ENCODE measurements around the gene LRRC46.

Gene LRRC46, protein sequence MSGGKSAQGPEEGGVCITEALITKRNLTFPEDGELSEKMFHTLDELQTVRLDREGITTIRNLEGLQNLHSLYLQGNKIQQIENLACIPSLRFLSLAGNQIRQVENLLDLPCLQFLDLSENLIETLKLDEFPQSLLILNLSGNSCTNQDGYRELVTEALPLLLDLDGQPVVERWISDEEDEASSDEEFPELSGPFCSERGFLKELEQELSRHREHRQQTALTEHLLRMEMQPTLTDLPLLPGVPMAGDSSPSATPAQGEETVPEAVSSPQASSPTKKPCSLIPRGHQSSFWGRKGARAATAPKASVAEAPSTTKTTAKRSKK

DNA sequence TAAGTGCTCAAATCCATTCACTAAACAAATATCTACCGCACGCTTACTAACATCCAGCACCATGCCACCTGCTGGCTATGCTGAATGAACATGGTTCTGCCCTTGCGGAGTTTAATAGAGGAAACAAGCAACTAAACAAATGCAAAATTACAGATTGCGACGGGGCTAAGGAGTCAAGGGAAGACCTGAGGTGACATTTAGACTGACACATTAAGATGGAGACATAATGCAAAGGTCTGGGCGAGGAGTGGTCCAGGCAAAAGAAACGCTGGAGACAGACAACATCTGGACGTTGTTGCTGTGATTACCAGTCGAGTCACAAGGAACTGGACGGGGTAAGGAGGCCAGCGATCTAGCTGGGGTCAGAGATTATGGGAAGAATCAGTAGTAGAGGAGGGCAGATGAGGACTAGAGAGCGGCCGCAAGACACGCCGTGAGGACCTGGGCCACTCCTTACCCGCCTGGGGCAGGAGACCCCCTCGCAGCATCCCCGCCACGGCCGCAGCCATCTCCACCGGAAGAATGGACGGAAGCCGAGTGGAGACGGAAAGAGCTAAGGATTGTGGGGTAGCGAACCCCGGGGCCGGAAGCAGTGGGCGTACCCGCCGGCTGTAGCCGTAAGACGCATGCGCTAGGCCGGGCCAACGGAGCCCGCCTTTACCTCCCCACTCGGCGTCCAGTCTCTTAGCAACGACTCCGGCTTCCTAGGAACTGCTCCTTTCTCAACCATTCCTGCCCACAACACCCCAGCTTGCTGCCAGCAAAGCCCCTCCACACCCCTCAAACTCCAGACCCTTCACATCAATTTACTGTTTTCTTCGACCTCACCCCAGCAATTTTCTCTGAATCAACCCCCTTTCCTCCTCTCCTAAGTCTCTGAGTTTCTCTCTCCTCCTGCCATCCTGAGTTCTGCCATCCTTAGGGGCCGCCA is at the start of gene LRRC46, which contains the start of gene MRPL10:
Gene LRRC46, plus strand, starts transcription at position 668 of the 931 bp plus-strand sequence. CDS start 320 bp downstream, outside the sequence.
Gene MRPL10, minus strand, starts transcription at position 539 of the 931 bp plus-strand sequence. Its CDS starts 30 bp downstream, at position 509.
- peak; percentile 91 for DNase-seq

GRCh38 chr17:47785538-47786123 is 45.8 kb upstream of the LRRC46 start:
- DNase-seq: no peak

GRCh38 chr17:47789611-47790561 is 41.6 kb upstream of the LRRC46 start:
- DNase-seq: peak; percentile 41

GRCh38 chr17:47791025-47791424 is 40.4 kb upstream of the LRRC46 start:
- DNase-seq: no peak

- DNase-seq: no peak
These were observed 39.0 kb upstream of the LRRC46 start for GRCh38 chr17:47792457-47792856.

DNA sequence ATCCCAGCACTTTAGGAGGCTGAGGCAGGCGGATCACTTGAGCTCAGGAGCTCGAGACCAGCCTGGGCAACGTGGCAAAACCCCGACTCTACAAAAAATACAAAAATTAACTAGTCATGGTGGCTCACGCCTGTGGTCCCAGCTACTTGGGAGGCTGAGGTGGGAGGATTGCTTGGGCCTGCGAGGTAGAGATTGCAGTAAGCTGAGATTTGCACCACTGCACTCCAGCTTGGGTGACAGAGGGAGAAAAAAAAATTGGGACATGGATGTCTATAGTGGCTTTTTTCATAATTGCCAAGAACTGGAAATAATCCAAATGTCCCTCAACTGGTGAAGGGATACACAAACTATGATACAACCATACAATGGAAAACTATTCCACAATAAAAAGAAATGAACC is 38.5 kb upstream of the LRRC46 start:
- DNase-seq: no peak

DNA sequence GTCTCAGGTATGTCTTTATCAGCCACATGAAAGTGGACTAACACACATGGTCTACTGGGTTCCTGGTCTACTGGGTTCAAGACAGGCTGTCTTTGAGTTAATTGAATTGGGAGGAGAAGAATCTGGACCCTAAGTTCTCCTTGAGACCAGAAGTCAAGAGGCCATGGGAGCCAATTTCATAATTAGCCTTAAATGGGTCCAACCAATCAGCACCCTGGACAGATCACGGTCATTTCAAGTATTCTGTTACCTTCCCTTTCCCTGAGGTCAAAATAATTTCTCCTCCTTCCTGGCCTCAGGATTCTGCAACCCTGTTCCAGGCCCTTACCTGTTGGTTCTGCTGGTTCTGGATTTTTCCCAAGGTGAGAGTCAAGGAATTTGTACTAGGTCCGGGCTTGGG is 33.7 kb upstream of the LRRC46 start:
- DNase-seq: no peak

GRCh38 chr17:47800686-47801085 is 30.8 kb upstream of the LRRC46 start:
- no peak for DNase-seq

- no peak for DNase-seq
These were observed 30.2 kb upstream of the LRRC46 start for GRCh38 chr17:47801176-47801765.

DNA sequence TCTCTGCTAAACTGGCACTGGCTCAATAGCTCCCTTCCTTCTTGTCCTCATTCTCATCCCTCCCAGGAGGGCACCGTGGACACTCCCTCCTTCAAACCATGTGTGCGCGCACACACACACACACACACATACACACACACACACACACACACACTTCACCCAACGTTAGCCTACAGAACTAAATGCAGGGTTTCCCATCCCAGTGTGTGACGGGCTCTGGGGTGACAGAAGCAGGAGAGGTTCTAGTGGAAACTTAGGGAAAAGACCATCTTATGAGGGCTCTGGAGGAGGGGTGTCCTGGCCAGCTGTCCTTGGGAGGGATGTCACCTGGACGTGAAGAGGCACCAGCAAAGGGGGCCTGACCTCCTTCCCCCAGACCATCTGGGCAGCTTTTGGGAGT is 29.6 kb upstream of the LRRC46 start:
- DNase-seq: no peak

DNA sequence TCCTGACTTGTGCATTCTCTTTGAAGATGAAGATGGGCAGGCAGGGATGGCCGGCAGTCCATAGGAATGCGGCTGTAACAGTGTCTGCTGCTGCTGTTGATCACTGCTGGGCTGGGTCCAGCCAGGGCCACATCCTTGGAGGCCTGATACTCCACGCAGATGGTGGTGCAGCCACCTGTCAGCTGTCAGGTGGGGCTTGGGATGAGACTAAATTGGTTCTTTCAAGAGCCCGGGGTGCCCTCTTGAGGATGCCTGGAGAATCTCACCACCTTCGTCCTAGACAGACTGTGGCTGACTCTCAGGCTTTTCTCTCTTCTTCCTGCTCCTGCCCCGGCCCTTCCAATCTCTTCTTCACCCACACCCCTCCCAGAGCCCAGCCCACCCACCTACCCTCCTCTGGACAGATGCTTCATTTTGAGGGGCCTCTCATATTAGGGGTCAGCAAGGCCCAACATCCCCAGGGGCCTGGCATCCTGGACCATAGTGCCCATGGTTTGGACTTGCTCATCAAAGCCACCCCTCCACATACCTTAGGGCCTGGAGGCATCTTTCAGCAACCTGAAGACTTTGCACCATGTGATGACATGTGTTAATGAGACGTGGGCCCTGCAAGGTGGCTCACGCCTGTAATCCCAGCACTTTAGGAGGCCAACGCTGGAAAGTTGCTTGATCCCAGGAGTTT is 29.0 kb upstream of the LRRC46 start:
- peak; percentile 62 for DNase-seq

DNA sequence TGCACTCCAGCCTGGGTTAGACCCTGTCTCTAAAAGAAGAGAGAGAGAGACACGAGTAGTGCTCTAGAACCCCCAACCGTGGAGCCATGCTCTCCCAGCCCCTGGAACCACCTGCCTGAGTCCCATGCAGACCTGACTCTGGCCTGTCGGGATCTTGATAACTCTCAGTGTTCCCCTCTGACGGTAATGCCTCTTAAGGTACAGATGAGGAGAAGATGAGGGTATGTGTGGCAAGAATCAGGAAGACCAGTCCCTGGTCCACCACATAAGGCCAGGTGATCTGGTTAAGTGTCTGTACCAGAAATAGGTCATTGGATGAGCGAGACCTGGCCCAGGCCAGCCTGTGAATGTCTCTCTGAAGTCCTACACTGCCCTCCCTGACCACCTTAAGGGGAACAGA is 28.3 kb upstream of the LRRC46 start:
- no peak for DNase-seq

DNA sequence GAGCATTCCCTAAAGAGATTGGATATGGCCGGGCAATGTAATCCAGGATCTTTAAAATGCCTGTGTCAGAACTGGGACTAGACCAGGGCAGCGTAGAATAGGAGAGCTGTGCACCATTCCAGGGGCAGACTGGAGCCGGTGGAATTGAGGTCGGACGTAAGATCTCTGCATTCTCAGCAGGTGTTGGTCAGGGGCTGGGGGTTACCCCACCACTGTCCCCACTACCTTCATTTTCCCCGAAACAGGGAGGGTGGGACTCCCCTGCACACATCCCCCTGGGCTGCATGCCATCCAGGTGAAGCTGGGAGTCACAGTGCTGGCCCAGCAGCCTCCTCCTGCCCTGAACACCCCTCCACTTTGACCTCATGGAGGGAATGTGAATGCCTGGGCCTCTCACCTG is 27.7 kb upstream of the LRRC46 start:
- no peak for DNase-seq

GRCh38 chr17:47804461-47804860 is 27.0 kb upstream of the LRRC46 start:
- DNase-seq: no peak

- DNase-seq: no peak
These were observed 25.2 kb upstream of the LRRC46 start for GRCh38 chr17:47806026-47806912.

DNA sequence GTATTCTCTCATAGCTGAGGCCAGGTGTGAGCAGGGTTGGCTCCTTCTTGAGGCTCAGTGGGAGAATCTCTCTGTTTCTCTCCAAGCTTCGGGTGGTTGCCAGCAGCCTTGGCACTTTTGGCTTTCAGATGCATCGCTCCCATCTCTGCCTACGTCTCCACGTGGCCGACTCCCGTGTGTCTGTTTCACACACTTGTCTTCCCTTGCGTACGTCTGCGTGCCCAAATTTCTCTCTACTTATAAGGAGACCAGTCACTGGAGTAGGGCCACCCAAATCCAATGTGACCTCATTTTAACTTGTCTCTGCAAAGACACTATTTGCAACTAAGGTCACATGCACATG is 24.6 kb upstream of the LRRC46 start:
- no peak for DNase-seq

DNA sequence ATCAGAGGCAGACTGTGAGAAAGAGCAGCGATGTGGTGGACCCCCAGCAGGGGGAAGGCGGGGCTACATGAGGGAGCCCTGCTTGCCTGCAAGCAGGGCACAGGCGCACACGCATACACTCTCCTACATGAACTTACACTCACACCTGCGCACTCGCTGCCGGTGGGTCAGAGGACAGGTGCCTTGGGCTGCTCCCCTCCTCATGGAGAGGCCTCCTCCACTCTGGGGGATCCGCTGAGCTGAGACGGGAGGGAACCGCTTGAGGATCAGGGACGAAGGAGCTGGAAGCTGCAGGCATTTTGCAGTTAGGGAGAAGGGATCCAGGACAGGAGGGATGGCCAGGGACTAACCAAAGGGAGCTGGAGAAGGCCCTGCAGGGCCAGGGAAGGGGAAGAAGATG is 24.0 kb upstream of the LRRC46 start:
- no peak for DNase-seq

GRCh38 chr17:47808036-47808829 is 23.2 kb upstream of the LRRC46 start:
- no peak for DNase-seq

DNA sequence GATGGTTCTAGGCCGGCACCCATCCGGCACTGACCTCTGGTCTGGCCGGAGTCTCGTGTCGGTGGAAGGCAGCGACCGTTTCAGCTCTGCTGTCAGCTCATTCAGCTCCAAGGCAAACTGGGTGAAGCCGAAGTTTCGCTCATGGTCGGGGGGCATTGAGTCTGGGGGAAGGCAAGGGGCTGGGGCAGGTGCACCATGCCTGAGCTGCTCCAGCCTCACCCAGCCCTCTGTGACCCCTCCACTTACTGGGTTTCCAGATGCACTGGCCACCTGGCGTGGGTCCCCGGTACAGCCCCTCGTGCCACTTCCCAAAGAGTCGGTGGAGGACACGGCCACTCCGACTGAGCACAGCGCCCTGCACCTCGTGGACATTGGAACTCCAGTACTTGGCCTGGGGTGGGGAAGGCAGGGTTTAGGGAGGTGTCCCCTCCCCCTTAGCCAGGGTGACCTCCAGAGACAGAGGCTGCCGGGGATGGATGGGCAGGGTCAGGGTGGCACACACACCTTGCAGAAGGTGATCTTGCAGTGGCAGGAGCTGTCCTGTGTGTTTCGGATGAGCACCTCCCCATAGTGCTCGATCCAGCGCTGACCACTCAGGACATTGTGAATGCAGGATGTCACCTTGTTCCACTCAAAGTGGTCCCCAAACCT is 22.5 kb upstream of the LRRC46 start:
- DNase-seq: no peak
